K562 (cell line): ENCODE data around the gene FGF14. TPM values are rescaled to one million over a fixed set of nuclear protein-coding genes. Genes with fewer than 3 reads are reported as not detected.

Experiments
- ATAC-seq: fragments of 200-7000 bp; cut with Tn5 transposase; 3 replicates; pipeline ENCODE4 v1.9.1; 2020; ENCODE audit warnings: moderate library complexity
- BruUV-seq: library from RNA; stranded (reverse); fragments of 400-500 nt; replicated peaks from 2 replicates; lab custom pipeline; 2021; lab: Mats Ljungman, UMichigan
- CTCF ChIA-PET: fragments of 300-600 bp; formaldehyde crosslinking; extraction: SDS; loops from one replicate; lab custom pipeline; 2021; ENCODE audit warnings: low intra/inter-chr PET ratio; lab: Yijun Ruan, JAX
- POLR2A ChIA-PET: fragments of 300-600, 350-650 bp; sonication (Branson Sonifier 250); formaldehyde crosslinking; extraction: SDS; loops from one replicate; lab custom pipeline; 2021; ENCODE audit warnings: antibody characterized with exemption, inconsistent platforms; lab: Yijun Ruan, JAX
- DNase-seq, 4 experiments: peaks; one replicate each; pipeline versions ENCODE4 v3.0.0 to v3.0.0-alpha.2; 2011 to 2018; ENCODE audit warnings: low spot score in 3 of 4, mixed read lengths in 3 of 4; ENCODE audit errors: extremely low read depth in 1 of 4
- FAIRE-seq: peaks from 2 replicates; lab custom pipeline; 2011; peaks lifted over from hg19 to GRCh38; lab: Jason Lieb, UNC
- H2AFZ ChIP-seq: 2 replicates; pipeline ENCODE4 v1.6.0; 2011; ENCODE audit warnings: low read depth, low read length, control low read depth, inconsistent platforms
- H3K27ac ChIP-seq: fragments of 200-600 bp; 3 replicates; pipeline ENCODE4 v1.8.0; 2011; ENCODE audit warnings: low read depth, mild to moderate bottlenecking, control low read depth, inconsistent platforms, low read length, moderate library complexity, mixed read lengths; ENCODE audit errors: extremely low read depth
- H3K27me3 ChIP-seq, 2 experiments: fragments of 300-600 bp in 1 of 2; 2 replicates in 1 of 2; 3 replicates in 1 of 2; pipeline versions ENCODE4 v1.6.0 to v1.8.0; 2011; ENCODE audit warnings: inconsistent platforms in 2 of 2, low read length in 2 of 2, mild to moderate bottlenecking in 1 of 2, mixed read lengths in 1 of 2, moderate library complexity in 1 of 2; ENCODE audit not compliant: control insufficient read depth in 2 of 2, insufficient read depth in 2 of 2
- H3K36me3 ChIP-seq: fragments of 300-600 bp; 3 replicates; pipeline ENCODE4 v1.8.0; 2011; ENCODE audit warnings: mild to moderate bottlenecking, low read length, inconsistent platforms; ENCODE audit not compliant: control insufficient read depth, insufficient read depth
- H3K4me1 ChIP-seq, 2 experiments: fragments of 200-600 bp in 1 of 2; replicated peaks in 1 of 2; 2 replicates in 1 of 2; 3 replicates in 1 of 2; pipeline versions ENCODE4 v1.5.1 to v1.8.0; 2011; ENCODE audit warnings: inconsistent platforms in 2 of 2, low read length in 2 of 2, mild to moderate bottlenecking in 1 of 2, mixed read lengths in 1 of 2, moderate library complexity in 1 of 2; ENCODE audit not compliant: control insufficient read depth in 2 of 2, insufficient read depth in 2 of 2
- H3K4me2 ChIP-seq: 2 replicates; pipeline ENCODE4 v1.6.1; 2011; ENCODE audit warnings: low read length, control low read depth, inconsistent platforms, mixed read lengths; ENCODE audit not compliant: insufficient read depth
- H3K4me3 ChIP-seq: fragments of 200-600 bp; sonication (generic), shearing (Covaris generic); 2 replicates; pipeline ENCODE4 v1.5.1; 2016; ENCODE audit warnings: control low read depth, inconsistent platforms
- H3K79me2 ChIP-seq: fragments of 200-600 bp; 3 replicates; pipeline ENCODE4 v1.8.0; 2011; ENCODE audit warnings: low read length, inconsistent platforms; ENCODE audit not compliant: control insufficient read depth, insufficient read depth
- H3K9ac ChIP-seq, 2 experiments: 2 replicates each; pipeline versions ENCODE4 v1.6.0 to v1.6.1; 2011; ENCODE audit warnings: low read depth in 2 of 2, low read length in 2 of 2, control low read depth in 1 of 2, inconsistent platforms in 1 of 2, mild to moderate bottlenecking in 1 of 2, mixed read lengths in 1 of 2; ENCODE audit not compliant: insufficient read depth in 1 of 2
- H3K9me1 ChIP-seq: one replicate; pipeline ENCODE4 v1.6.0; 2011; ENCODE audit warnings: inconsistent platforms, mild to moderate bottlenecking, low read length, moderate library complexity; ENCODE audit not compliant: control insufficient read depth, insufficient read depth
- H3K9me3 ChIP-seq: replicated peaks from 2 replicates; pipeline ENCODE4 v1.5.1; 2011; ENCODE audit warnings: low read depth, low read length, inconsistent platforms; ENCODE audit not compliant: control insufficient read depth, insufficient read depth
- H4K20me1 ChIP-seq: replicated peaks from 2 replicates; pipeline ENCODE4 v1.6.1; 2011; ENCODE audit warnings: low read length, inconsistent platforms, mixed read lengths; ENCODE audit not compliant: control insufficient read depth, insufficient read depth
- EHMT2 ChIP-seq: fragments of 450-650 bp; IDR thresholded peaks from 2 replicates; pipeline ENCODE4 v1.6.1; 2018; ENCODE audit warnings: antibody characterized with exemption
- EZH2 ChIP-seq: IDR thresholded peaks from 2 replicates; pipeline ENCODE4 v1.6.1; 2012; ENCODE audit warnings: low read depth, mild to moderate bottlenecking, inconsistent platforms, low read length, borderline replicate concordance
- FIP1L1 ChIP-seq: fragments of 200-400 bp; formaldehyde crosslinking; IDR thresholded peaks from 2 replicates; pipeline ENCODE4 v1.6.1; 2018; ENCODE audit warnings: mild to moderate bottlenecking, low read depth, low read length; ENCODE audit not compliant: poor library complexity, severe bottlenecking
- HDAC1 ChIP-seq, 2 experiments: fragments of 450-650 bp; IDR thresholded peaks; 2 replicates each; pipeline ENCODE4 v1.6.1; 2016 to 2017; ENCODE audit warnings: inconsistent platforms in 1 of 2, mild to moderate bottlenecking in 1 of 2, moderate library complexity in 1 of 2
- ILK ChIP-seq: fragments of 450-650 bp; IDR thresholded peaks from 2 replicates; pipeline ENCODE4 v1.6.1; 2016; ENCODE audit warnings: missing genetic modification characterization, low read depth, mild to moderate bottlenecking, missing compliant biosample characterization, moderate library complexity, borderline replicate concordance
- MED1 ChIP-seq: sonication (generic); formaldehyde crosslinking; IDR thresholded peaks from 2 replicates; pipeline ENCODE4 v1.8.1; 2023; ENCODE audit warnings: missing genetic modification reagents, borderline replicate concordance
- NCOR1 ChIP-seq: fragments of 450-650 bp; IDR thresholded peaks from 2 replicates; pipeline ENCODE4 v1.6.1; 2016; ENCODE audit warnings: mild to moderate bottlenecking, moderate library complexity
- POLR2A ChIP-seq: fragments of 450-650 bp; conservative IDR thresholded peaks from 2 replicates; pipeline ENCODE4 v1.6.1; 2016
- PRMT5 ChIP-seq: sonication (generic); formaldehyde crosslinking; IDR thresholded peaks from 2 replicates; pipeline ENCODE4 v1.5.0; 2020; ENCODE audit warnings: missing genetic modification reagents
- RBBP5 ChIP-seq: fragments of 200-600 bp; sonication (generic); IDR thresholded peaks from 2 replicates; pipeline ENCODE4 v1.6.1; 2012; ENCODE audit warnings: borderline replicate concordance, mild to moderate bottlenecking, low read length, control low read depth, inconsistent platforms; ENCODE audit not compliant: insufficient read depth, poor library complexity, severe bottlenecking
- TGIF2 ChIP-seq: sonication (generic); formaldehyde crosslinking; IDR thresholded peaks from 2 replicates; pipeline ENCODE4 v1.8.1; 2022; ENCODE audit warnings: mild to moderate bottlenecking, missing genetic modification reagents, moderate library complexity
- ZNF253 ChIP-seq: fragments of 250-450 bp; sonication (Bioruptor Pico); conservative IDR thresholded peaks from 2 replicates; pipeline ENCODE4 v1.6.1; 2021; ENCODE audit warnings: mild to moderate bottlenecking
- ZNF436 ChIP-seq: fragments of 250-450, 450-650 bp; sonication (Bioruptor Pico); formaldehyde crosslinking; IDR thresholded peaks from 2 replicates; pipeline ENCODE4 v1.7.0; 2020; ENCODE audit warnings: mild to moderate bottlenecking
- ZNF586 ChIP-seq: fragments of 450-650 bp; formaldehyde crosslinking; conservative IDR thresholded peaks from 2 replicates; pipeline ENCODE4 v1.4.0; 2020; ENCODE audit warnings: mild to moderate bottlenecking, moderate library complexity
- WGBS: fragments of 100-300 bp; shearing (Covaris generic); methylation state at CpG from one replicate; pipeline ENCODE4 v1.1.6; 2016; ENCODE audit warnings: low coverage, mixed read lengths; ENCODE audit not compliant: insufficient coverage; ENCODE audit errors: missing lambda C conversion rate; 5-methylcytosine and 5-hydroxymethylcytosine counted together
- in situ Hi-C: fragments of 300-500 bp; cut with MboI; formaldehyde crosslinking; loops from 4 replicates; pipeline ENCODE4 v1.15.0; 2018; ENCODE audit warnings: inconsistent platforms, mixed read lengths
- intact Hi-C: fragments of 100-400 bp; cut with micrococcal nuclease; formaldehyde crosslinking; loops from 2 replicates; pipeline ENCODE4 v1.14.2; 2022
- polyA plus RNA-seq, 8 experiments: library from polyadenylated mRNA; depleted of rRNA in 4 of 8; stranded (reverse) in 5 of 8; unstranded in 3 of 8; fragments of >200 nt; fragmentation: Nextera tagmentation in 2 of 8; fragmentation: Illumina TruSeq in 1 of 8; extraction: Ambion mirVana in 2 of 8; extraction: Trizol in 1 of 8; gene quantifications; 2 replicates each; pipeline versions ENCODE4 v1.2.1 to v1.2.3, GENCODE V29; 2011 to 2014; ENCODE audit warnings: inconsistent platforms in 1 of 8, missing spikeins in 1 of 8
- total RNA-seq, 7 experiments: library from RNA; depleted of rRNA in 6 of 7; stranded (reverse); fragments of >200 nt in 6 of 7; fragmentation: Illumina TruSeq in 2 of 7; extraction: Trizol in 2 of 7; gene quantifications; 2 replicates each; pipeline versions ENCODE4 v1.2.1 to v1.2.3, GENCODE V29; 2011 to 2021; ENCODE audit warnings: low replicate concordance in 1 of 7
- TF ChIP-seq, protein P1 (sequence below): fragments of 250-450 bp; sonication (Bioruptor Pico); IDR thresholded peaks from 2 replicates; pipeline ENCODE4 v1.5.0; 2020; ENCODE audit warnings: mild to moderate bottlenecking
- TF ChIP-seq, protein P2 (sequence below): fragments of 250-450 bp; sonication (Bioruptor Pico); IDR thresholded peaks from 2 replicates; pipeline ENCODE4 v1.9.0; 2021; ENCODE audit warnings: mild to moderate bottlenecking

Gene FGF14
- total and polyA plus RNA-seq, 9 of the 15 experiments (the other 6 are each of a cell fraction or from before 2014, with no cell fraction given), result not detected

DNA sequence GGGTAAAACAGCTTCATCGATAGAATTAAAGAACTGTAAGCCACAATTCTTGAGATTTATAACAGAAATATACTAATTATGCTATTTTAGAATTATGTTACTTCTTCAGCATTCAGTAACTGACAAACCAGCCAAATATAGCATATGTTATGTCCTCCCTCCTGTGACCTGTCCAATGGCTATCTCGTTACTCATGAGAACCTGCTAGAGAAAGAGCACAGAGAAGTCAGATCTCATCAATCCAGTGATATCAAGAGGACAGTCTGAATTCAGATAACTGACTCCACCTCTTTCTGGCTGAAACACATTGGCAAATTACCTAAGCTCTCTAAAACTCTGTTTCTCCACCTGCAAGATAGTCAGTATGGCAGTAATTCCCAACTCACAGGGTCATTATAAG lies 170.4 kb downstream of the FGF14 start:
- H3K4me3 ChIP-seq, result no peak overlapping the region
- DNase-seq, result no peak
- no peaks in the 10 kb centered on the region for H3K27me3 ChIP-seq
- intact Hi-C loops (no loop called here), in situ Hi-C loops (no loop called here)
- no peaks in the 10 kb centered on the region for H4K20me1 ChIP-seq
- 0% methylated on average over 1 of the region's 2 CpGs for WGBS
- POLR2A ChIA-PET, result no interaction called here
- no peaks in the 10 kb centered on the region for H3K36me3 ChIP-seq
- H3K4me2 ChIP-seq, result no peak overlapping the region
- 0 out of 2 replicates have a peak, but pooled peaks cover 1% of the 10 kb centered on the region for H3K9me3 ChIP-seq
- H3K4me1 ChIP-seq, result no peaks in the 10 kb centered on the region
- no peaks in the 10 kb centered on the region for H3K9me1 ChIP-seq
- no peak for ATAC-seq
- no TSS peak for BruUV-seq
- H3K79me2 ChIP-seq, result no peaks in the 10 kb centered on the region
- no peak overlapping the region for H3K9ac ChIP-seq
- FAIRE-seq, result no peak
- H2AFZ ChIP-seq, result no peak overlapping the region
- no peak for TF ChIP-seq ZNF436 (CRISPR knock-in tag)
- TF ChIP-seq FIP1L1, result no peak
- no peak for TF ChIP-seq ZNF253 (CRISPR knock-in tag)
- TF ChIP-seq EHMT2, result no peak
- no peak for TF ChIP-seq HDAC1 (IDR thresholded peaks at IDR 0.05)
- TF ChIP-seq POLR2A, result no peak
- TF ChIP-seq, all 486 proteins: peak for 0
- CTCF ChIA-PET, result no interaction called here
- no peak overlapping the region for H3K27ac ChIP-seq

DNA sequence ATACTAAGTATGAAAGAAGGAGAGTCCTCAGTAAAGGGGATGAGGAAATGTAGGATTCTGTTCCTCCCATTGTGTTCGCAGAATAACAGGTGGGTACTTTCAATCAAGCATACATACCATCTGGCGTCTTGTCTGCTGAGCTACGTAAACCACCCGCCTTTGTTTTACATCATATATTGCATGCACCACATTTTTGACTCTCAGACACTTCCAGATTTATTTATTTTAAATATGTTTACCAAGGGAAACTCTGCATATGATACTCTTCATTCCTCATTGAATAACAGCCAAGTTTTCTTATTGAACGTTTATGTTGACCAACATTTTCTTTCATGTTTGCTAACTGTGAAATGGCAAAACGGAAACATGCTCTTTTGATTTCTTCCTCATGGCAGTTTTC lies 174.1 kb downstream of the FGF14 start:
- no peak for FAIRE-seq
- CTCF ChIA-PET, result no interaction called here
- TF ChIP-seq TGIF2 (CRISPR knock-in tag) (no peak), EZH2 (no peak), MED1 (CRISPR knock-in tag) (no peak), PRMT5 (no peak), ILK (no peak), RBBP5 (no peak), NCOR1 (no peak), ZNF586 (CRISPR knock-in tag) (no peak)
- TF ChIP-seq, protein P1, sequence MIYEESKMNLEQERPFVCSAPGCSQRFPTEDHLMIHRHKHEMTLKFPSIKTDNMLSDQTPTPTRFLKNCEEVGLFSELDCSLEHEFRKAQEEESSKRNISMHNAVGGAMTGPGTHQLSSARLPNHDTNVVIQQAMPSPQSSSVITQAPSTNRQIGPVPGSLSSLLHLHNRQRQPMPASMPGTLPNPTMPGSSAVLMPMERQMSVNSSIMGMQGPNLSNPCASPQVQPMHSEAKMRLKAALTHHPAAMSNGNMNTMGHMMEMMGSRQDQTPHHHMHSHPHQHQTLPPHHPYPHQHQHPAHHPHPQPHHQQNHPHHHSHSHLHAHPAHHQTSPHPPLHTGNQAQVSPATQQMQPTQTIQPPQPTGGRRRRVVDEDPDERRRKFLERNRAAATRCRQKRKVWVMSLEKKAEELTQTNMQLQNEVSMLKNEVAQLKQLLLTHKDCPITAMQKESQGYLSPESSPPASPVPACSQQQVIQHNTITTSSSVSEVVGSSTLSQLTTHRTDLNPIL (CRISPR knock-in tag), result no peak
- TF ChIP-seq, protein P2, sequence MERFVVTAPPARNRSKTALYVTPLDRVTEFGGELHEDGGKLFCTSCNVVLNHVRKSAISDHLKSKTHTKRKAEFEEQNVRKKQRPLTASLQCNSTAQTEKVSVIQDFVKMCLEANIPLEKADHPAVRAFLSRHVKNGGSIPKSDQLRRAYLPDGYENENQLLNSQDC, result no peak

More for the DNA sequence above, 174.1 kb downstream of the FGF14 start:
- intact Hi-C loops (no loop called here), in situ Hi-C loops (no loop called here)
- no peak for ATAC-seq
- Histone ChIP-seq H3K27me3 (no peaks in the 10 kb centered on the region), H3K4me3 (no peak overlapping the region), H3K36me3 (no peaks in the 10 kb centered on the region), H3K9ac (no peak overlapping the region), H3K79me2 (no peaks in the 10 kb centered on the region), H3K9me1 (no peaks in the 10 kb centered on the region), H3K9me3 (0 out of 2 replicates have a peak, but pooled peaks cover 1% of the 10 kb centered on the region), H4K20me1 (no peaks in the 10 kb centered on the region), H3K27ac (no peak overlapping the region), H3K4me1 (no peaks in the 10 kb centered on the region), H3K4me2 (no peak overlapping the region), H2AFZ (no peak overlapping the region)
- BruUV-seq, result no TSS peak
- POLR2A ChIA-PET, result no interaction called here
- no peak for DNase-seq
- 2% methylated on average over 6 of the region's 6 CpGs for WGBS
